Measurements from ENCODE around the gene ZNF496.

Gene ZNF496

DNA sequence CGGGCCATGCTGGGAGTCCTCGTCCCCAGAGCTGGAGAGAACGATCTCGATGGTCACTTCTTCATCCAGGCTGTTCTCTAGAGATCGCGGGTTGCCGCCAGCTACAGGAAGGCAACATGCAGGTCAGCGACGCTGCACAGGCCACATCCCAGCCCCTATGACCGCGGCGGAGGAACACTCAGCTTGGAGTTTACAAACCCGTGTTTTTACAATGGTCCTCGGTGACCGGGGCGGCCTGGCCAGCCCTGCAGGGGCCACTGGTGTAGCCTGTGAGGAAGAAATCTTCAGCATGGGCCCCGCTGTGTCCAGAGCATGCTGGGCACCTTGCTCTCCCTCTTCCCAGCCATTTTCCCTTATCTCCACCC lies 30.5 kb downstream of the ZNF496 start:
- H3K27me3 ChIP-seq (ENCODE audit: control insufficient read depth in 1 of 2, insufficient read depth in 2 of 2, low read length in 2 of 2) = no peaks in the 10 kb centered on the region
- peaks cover 30 to 38% of the 10 kb centered on the region in 2 donors for H3K36me3 ChIP-seq (ENCODE audit: control insufficient read depth in 2 of 2, insufficient read depth in 2 of 2, low read length in 2 of 2)
- H3K4me3 ChIP-seq (ENCODE audit: low read length in 2 of 2) = no peak overlapping the region
- H3K4me1 ChIP-seq (ENCODE audit: control insufficient read depth, insufficient read depth, low read length) = no peaks in the 10 kb centered on the region
- no peak overlapping the region for H3K9ac ChIP-seq (ENCODE audit: low read length in 2 of 2)
- no peaks in the 10 kb centered on the region for H3K9me3 ChIP-seq (ENCODE audit: control insufficient read depth in 2 of 2, low read length in 2 of 2)
- no peak overlapping the region for H3K27ac ChIP-seq (ENCODE audit: low read length)

- Histone ChIP-seq H3K36me3 (ENCODE audit: control insufficient read depth in 2 of 2, insufficient read depth in 2 of 2, low read length in 2 of 2) (peaks cover 30 to 38% of the 10 kb centered on the region in 2 donors), H3K4me1 (ENCODE audit: control insufficient read depth, insufficient read depth, low read length) (no peaks in the 10 kb centered on the region), H3K9me3 (ENCODE audit: control insufficient read depth in 2 of 2, low read length in 2 of 2) (no peaks in the 10 kb centered on the region), H3K27me3 (ENCODE audit: control insufficient read depth in 1 of 2, insufficient read depth in 2 of 2, low read length in 2 of 2) (no peaks in the 10 kb centered on the region), H3K4me3 (ENCODE audit: low read length in 2 of 2) (no peak overlapping the region), H3K9ac (ENCODE audit: low read length in 2 of 2) (no peak overlapping the region), H3K27ac (ENCODE audit: low read length) (no peak overlapping the region)
Observed at GRCh38 chr1:247300491-247301175, 31.0 kb downstream of the ZNF496 start.

DNA sequence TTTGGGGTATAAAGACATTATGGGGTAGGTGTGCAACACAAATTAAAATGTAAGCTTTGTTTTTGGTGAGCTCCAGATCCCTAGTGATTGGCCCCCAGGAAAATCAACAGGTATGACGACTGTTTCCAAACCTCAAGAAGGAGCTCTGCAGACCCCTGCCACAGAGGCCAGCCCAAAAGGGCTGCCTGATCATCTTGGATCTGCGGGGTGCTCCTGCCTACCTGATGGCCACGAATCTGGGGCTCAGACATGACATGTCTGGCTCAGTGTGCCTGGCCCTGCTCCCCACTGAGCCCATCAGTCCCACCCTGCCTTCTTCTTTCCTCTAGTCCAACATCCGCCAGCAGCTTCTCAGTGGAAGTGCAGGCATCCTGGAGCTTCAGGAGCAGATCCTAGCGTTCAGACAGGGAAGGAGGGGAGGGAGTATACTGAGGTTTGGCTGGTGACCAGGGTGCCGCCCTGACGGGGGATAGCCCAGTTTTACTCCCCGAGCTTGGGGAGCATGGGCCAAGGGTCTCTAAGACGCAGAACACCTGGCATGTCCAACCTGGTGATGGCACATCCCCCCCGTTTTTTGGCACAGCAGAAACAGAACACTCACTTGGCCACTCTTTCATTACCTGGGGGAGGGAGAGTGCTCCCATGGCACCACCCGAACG lies 31.8 kb downstream of the ZNF496 start:
- no peaks in the 10 kb centered on the region for H3K4me1 ChIP-seq (ENCODE audit: control insufficient read depth, insufficient read depth, low read length)
- H3K27ac ChIP-seq (ENCODE audit: low read length) = no peak overlapping the region
- peaks cover 29 to 37% of the 10 kb centered on the region in 2 donors for H3K36me3 ChIP-seq (ENCODE audit: control insufficient read depth in 2 of 2, insufficient read depth in 2 of 2, low read length in 2 of 2)

DNA sequence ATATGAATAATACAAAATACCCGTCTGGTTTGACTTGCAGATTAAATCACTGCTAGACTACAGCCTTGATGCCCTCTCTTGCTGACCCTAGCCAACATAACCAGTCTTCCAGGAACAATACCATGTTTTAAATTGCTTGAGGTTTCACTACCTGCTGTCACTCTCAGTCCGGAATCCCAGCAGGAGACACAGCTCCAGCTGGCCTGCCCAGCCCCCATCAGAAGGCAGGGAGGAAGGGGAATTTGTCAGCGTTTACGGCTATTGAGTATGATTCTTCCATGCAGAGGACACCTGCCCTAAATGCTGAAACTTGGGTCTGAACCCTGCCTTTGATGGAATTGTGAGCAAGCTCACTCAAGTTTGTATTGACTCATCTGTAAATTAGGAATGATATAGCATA lies 33.0 kb downstream of the ZNF496 start:
- H3K27ac ChIP-seq (ENCODE audit: low read length) = no peak overlapping the region
- H3K4me1 ChIP-seq (ENCODE audit: control insufficient read depth, insufficient read depth, low read length) = no peaks in the 10 kb centered on the region
- no peak overlapping the region for H3K9ac ChIP-seq (ENCODE audit: low read length in 2 of 2)
- no peaks in the 10 kb centered on the region for H3K9me3 ChIP-seq (ENCODE audit: control insufficient read depth in 2 of 2, low read length in 2 of 2)
- H3K27me3 ChIP-seq (ENCODE audit: control insufficient read depth in 1 of 2, insufficient read depth in 2 of 2, low read length in 2 of 2) = peaks cover 0 to 4% of the 10 kb centered on the region in 2 donors
- no peak overlapping the region for H3K4me3 ChIP-seq (ENCODE audit: low read length in 2 of 2)
- H3K36me3 ChIP-seq (ENCODE audit: control insufficient read depth in 2 of 2, insufficient read depth in 2 of 2, low read length in 2 of 2) = peaks cover 24 to 29% of the 10 kb centered on the region in 2 donors

More for the DNA sequence above, 31.8 kb downstream of the ZNF496 start:
- H3K27me3 ChIP-seq (ENCODE audit: control insufficient read depth in 1 of 2, insufficient read depth in 2 of 2, low read length in 2 of 2) = no peaks in the 10 kb centered on the region
- H3K9ac ChIP-seq (ENCODE audit: low read length in 2 of 2) = no peak overlapping the region
- H3K4me3 ChIP-seq (ENCODE audit: low read length in 2 of 2) = no peak overlapping the region
- no peaks in the 10 kb centered on the region for H3K9me3 ChIP-seq (ENCODE audit: control insufficient read depth in 2 of 2, low read length in 2 of 2)

- H3K27me3 ChIP-seq (ENCODE audit: control insufficient read depth in 1 of 2, insufficient read depth in 2 of 2, low read length in 2 of 2) = peaks cover 0 to 4% of the 10 kb centered on the region in 2 donors
- H3K4me3 ChIP-seq (ENCODE audit: low read length in 2 of 2) = no peak overlapping the region
- H3K9me3 ChIP-seq (ENCODE audit: control insufficient read depth in 2 of 2, low read length in 2 of 2) = no peaks in the 10 kb centered on the region
- no peak overlapping the region for H3K27ac ChIP-seq (ENCODE audit: low read length)
- no peaks in the 10 kb centered on the region for H3K4me1 ChIP-seq (ENCODE audit: control insufficient read depth, insufficient read depth, low read length)
- H3K36me3 ChIP-seq (ENCODE audit: control insufficient read depth in 2 of 2, insufficient read depth in 2 of 2, low read length in 2 of 2) = peaks cover 19 to 26% of the 10 kb centered on the region in 2 donors
- no peak overlapping the region for H3K9ac ChIP-seq (ENCODE audit: low read length in 2 of 2)
Observed at GRCh38 chr1:247298124-247298481, 33.6 kb downstream of the ZNF496 start.

GRCh38 chr1:247297263-247298123 lies 34.2 kb downstream of the ZNF496 start:
- no peak overlapping the region for H3K4me3 ChIP-seq (ENCODE audit: low read length in 2 of 2)
- H3K27me3 ChIP-seq (ENCODE audit: control insufficient read depth in 1 of 2, insufficient read depth in 2 of 2, low read length in 2 of 2) = peaks cover 0 to 4% of the 10 kb centered on the region in 2 donors
- H3K9me3 ChIP-seq (ENCODE audit: control insufficient read depth in 2 of 2, low read length in 2 of 2) = no peaks in the 10 kb centered on the region
- no peak overlapping the region for H3K27ac ChIP-seq (ENCODE audit: low read length)
- H3K4me1 ChIP-seq (ENCODE audit: control insufficient read depth, insufficient read depth, low read length) = no peaks in the 10 kb centered on the region
- peaks cover 14 to 21% of the 10 kb centered on the region in 2 donors for H3K36me3 ChIP-seq (ENCODE audit: control insufficient read depth in 2 of 2, insufficient read depth in 2 of 2, low read length in 2 of 2)
- no peak overlapping the region for H3K9ac ChIP-seq (ENCODE audit: low read length in 2 of 2)

- no peaks in the 10 kb centered on the region for H3K9me3 ChIP-seq (ENCODE audit: control insufficient read depth in 2 of 2, low read length in 2 of 2)
- H3K4me1 ChIP-seq (ENCODE audit: control insufficient read depth, insufficient read depth, low read length) = no peaks in the 10 kb centered on the region
- no peak overlapping the region for H3K9ac ChIP-seq (ENCODE audit: low read length in 2 of 2)
- no peak overlapping the region for H3K27ac ChIP-seq (ENCODE audit: low read length)
- H3K36me3 ChIP-seq (ENCODE audit: control insufficient read depth in 2 of 2, insufficient read depth in 2 of 2, low read length in 2 of 2) = peaks cover 7 to 17% of the 10 kb centered on the region in 2 donors
- peaks cover 0 to 4% of the 10 kb centered on the region in 2 donors for H3K27me3 ChIP-seq (ENCODE audit: control insufficient read depth in 1 of 2, insufficient read depth in 2 of 2, low read length in 2 of 2)
- no peak overlapping the region for H3K4me3 ChIP-seq (ENCODE audit: low read length in 2 of 2)
Observed at GRCh38 chr1:247296599-247297180, 35.0 kb downstream of the ZNF496 start.

GRCh38 chr1:247295746-247296145 lies 35.9 kb downstream of the ZNF496 start:
- Histone ChIP-seq H3K4me1 (ENCODE audit: control insufficient read depth, insufficient read depth, low read length) (no peaks in the 10 kb centered on the region), H3K9ac (ENCODE audit: low read length in 2 of 2) (no peak overlapping the region), H3K4me3 (ENCODE audit: low read length in 2 of 2) (no peak overlapping the region), H3K36me3 (ENCODE audit: control insufficient read depth in 2 of 2, insufficient read depth in 2 of 2, low read length in 2 of 2) (peaks cover 5 to 10% of the 10 kb centered on the region in 2 donors), H3K9me3 (ENCODE audit: control insufficient read depth in 2 of 2, low read length in 2 of 2) (no peaks in the 10 kb centered on the region), H3K27ac (ENCODE audit: low read length) (no peak overlapping the region), H3K27me3 (ENCODE audit: control insufficient read depth in 1 of 2, insufficient read depth in 2 of 2, low read length in 2 of 2) (peaks cover 0 to 4% of the 10 kb centered on the region in 2 donors)

- no peaks in the 10 kb centered on the region for H3K9me3 ChIP-seq (ENCODE audit: control insufficient read depth in 2 of 2, low read length in 2 of 2)
- H3K4me1 ChIP-seq (ENCODE audit: control insufficient read depth, insufficient read depth, low read length) = no peaks in the 10 kb centered on the region
- peaks cover 5 to 9% of the 10 kb centered on the region in 2 donors for H3K36me3 ChIP-seq (ENCODE audit: control insufficient read depth in 2 of 2, insufficient read depth in 2 of 2, low read length in 2 of 2)
- no peak overlapping the region for H3K27ac ChIP-seq (ENCODE audit: low read length)
- no peak overlapping the region for H3K9ac ChIP-seq (ENCODE audit: low read length in 2 of 2)
- H3K27me3 ChIP-seq (ENCODE audit: control insufficient read depth in 1 of 2, insufficient read depth in 2 of 2, low read length in 2 of 2) = peaks cover 0 to 4% of the 10 kb centered on the region in 2 donors
- H3K4me3 ChIP-seq (ENCODE audit: low read length in 2 of 2) = no peak overlapping the region
Observed at GRCh38 chr1:247295274-247295684, 36.4 kb downstream of the ZNF496 start.

- Histone ChIP-seq H3K27ac (ENCODE audit: low read length) (no peak overlapping the region), H3K4me3 (ENCODE audit: low read length in 2 of 2) (no peak overlapping the region)
Observed at GRCh38 chr1:247294282-247294681, 37.4 kb downstream of the ZNF496 start.

More at GRCh38 chr1:247294282-247294681, 37.4 kb downstream of the ZNF496 start:
- H3K9me3 ChIP-seq (ENCODE audit: control insufficient read depth in 2 of 2, low read length in 2 of 2) = no peaks in the 10 kb centered on the region
- peaks cover 0 to 3% of the 10 kb centered on the region in 2 donors for H3K36me3 ChIP-seq (ENCODE audit: control insufficient read depth in 2 of 2, insufficient read depth in 2 of 2, low read length in 2 of 2)
- H3K27me3 ChIP-seq (ENCODE audit: control insufficient read depth in 1 of 2, insufficient read depth in 2 of 2, low read length in 2 of 2) = peaks cover 0 to 4% of the 10 kb centered on the region in 2 donors
- H3K9ac ChIP-seq (ENCODE audit: low read length in 2 of 2) = no peak overlapping the region
- H3K4me1 ChIP-seq (ENCODE audit: control insufficient read depth, insufficient read depth, low read length) = no peaks in the 10 kb centered on the region

Measured in stomach smooth muscle (tissue), 2 donors.